ENCODE measurements around the gene ACCSL. TPM values are rescaled to one million over a fixed set of nuclear protein-coding genes. Genes with fewer than 3 reads are reported as not detected.

Gene ACCSL
- polyA plus RNA-seq, 3 donors = not detected

DNA sequence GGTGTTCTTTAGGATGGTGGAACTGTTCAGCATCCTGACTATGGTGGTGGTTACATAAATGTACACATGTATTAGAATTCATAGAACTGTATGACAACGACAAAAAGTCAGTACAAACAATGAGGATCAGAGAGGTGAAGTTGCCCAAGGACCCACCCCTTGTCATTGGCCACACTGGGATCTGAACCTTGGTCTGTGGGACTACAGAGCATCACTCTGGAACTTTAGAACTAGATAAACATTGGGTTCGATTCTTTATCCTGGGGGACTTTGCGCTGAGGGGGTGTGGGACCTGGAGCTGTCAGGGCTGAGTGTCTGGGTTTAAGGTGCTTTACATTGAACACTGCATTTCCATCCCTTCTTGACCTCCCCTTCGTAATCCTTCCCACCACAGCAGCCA, 34.9 kb downstream of the ACCSL start:
- Histone ChIP-seq H3K4me2 (replicated peaks; ENCODE audit: extremely low read depth, low read length, poor library complexity, severe bottlenecking) (no peak overlapping the region), H3K79me2 (ENCODE audit: insufficient read depth, low read length) (no peaks in the 10 kb centered on the region), H3K27me3 (ENCODE audit: control insufficient read depth in 2 of 2, insufficient read depth in 2 of 2, low read length in 2 of 2) (no peaks in the 10 kb centered on the region), H3K27ac (ENCODE audit: low read depth in 1 of 2, low read length in 2 of 2) (no peak overlapping the region), H3K9ac (ENCODE audit: insufficient read depth, low read length, poor library complexity, severe bottlenecking) (no peak overlapping the region), H3K36me3 (replicated peaks in 1 of 2; ENCODE audit: control insufficient read depth in 1 of 2, insufficient read depth in 2 of 2, low read length in 2 of 2) (peaks cover 0 to 10% of the 10 kb centered on the region in 2 donors), H4K20me1 (ENCODE audit: insufficient read depth, low read length) (no peaks in the 10 kb centered on the region), H3K4me1 (ENCODE audit: control insufficient read depth in 1 of 2, insufficient read depth in 2 of 2, low read length in 2 of 2) (no peaks in the 10 kb centered on the region), H3K4me3 (replicated peaks in 1 of 3; ENCODE audit: low read depth in 2 of 3, low read length in 3 of 3) (no peak overlapping the region), H3K9me3 (replicated peaks in 1 of 2; ENCODE audit: control insufficient read depth in 1 of 2, insufficient read depth in 1 of 2, low read length in 2 of 2) (peaks cover 0 to 3% of the 10 kb centered on the region in 2 donors), H2AFZ (ENCODE audit: insufficient read depth, low read depth, low read length, poor library complexity, severe bottlenecking) (no peak overlapping the region)
- Mint-ChIP-seq H3K36me3 (peaks cover 8 to 11% of the 10 kb centered on the region in 2 donors), H3K27ac (peak overlapping the region in 2 of 7 donors; percentile 32 to 63), H3K27me3 (ENCODE audit: low read depth in 3 of 3) (no peaks in the 10 kb centered on the region), H3K4me3 (no peak overlapping the region), H3K9me3 (peaks cover 2 to 10% (median 4%) of the 10 kb centered on the region in 7 donors), H3K4me1 (no peaks in the 10 kb centered on the region)
- WGBS (ENCODE audit: insufficient coverage) = 100% methylated on average over 1 of the region's 4 CpGs
- no peak for DNase-seq
- intact Hi-C loops (cut with micrococcal nuclease) = no loop called here
- TF ChIP-seq CTCF (IDR thresholded peaks at IDR 0.05) = no peak

DNA sequence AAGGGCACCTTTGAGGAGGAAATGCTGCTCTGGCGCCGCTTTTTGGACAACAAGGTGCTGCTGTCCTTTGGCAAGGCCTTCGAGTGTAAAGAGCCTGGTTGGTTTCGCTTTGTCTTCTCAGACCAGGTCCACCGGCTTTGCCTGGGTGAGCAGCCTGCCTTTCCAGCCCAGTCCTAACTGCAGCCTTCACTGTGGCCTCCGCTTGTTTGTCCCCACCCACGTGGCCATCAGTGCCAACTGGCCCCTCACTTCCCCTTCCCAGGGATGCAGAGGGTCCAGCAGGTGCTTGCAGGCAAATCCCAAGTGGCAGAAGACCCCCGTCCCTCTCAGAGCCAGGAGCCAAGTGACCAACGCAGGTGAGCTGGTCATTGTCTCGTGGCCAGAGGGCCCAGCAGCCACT, 35.7 kb downstream of the ACCSL start:
- Histone ChIP-seq H3K27ac (ENCODE audit: low read depth in 1 of 2, low read length in 2 of 2) (no peak overlapping the region), H3K36me3 (replicated peaks in 1 of 2; ENCODE audit: control insufficient read depth in 1 of 2, insufficient read depth in 2 of 2, low read length in 2 of 2) (peaks cover 0 to 4% of the 10 kb centered on the region in 2 donors), H3K4me1 (ENCODE audit: control insufficient read depth in 1 of 2, insufficient read depth in 2 of 2, low read length in 2 of 2) (no peaks in the 10 kb centered on the region), H3K4me3 (replicated peaks in 1 of 3; ENCODE audit: low read depth in 2 of 3, low read length in 3 of 3) (no peak overlapping the region), H3K9ac (ENCODE audit: insufficient read depth, low read length, poor library complexity, severe bottlenecking) (no peak overlapping the region), H3K9me3 (replicated peaks in 1 of 2; ENCODE audit: control insufficient read depth in 1 of 2, insufficient read depth in 1 of 2, low read length in 2 of 2) (peaks cover 0 to 3% of the 10 kb centered on the region in 2 donors), H3K4me2 (replicated peaks; ENCODE audit: extremely low read depth, low read length, poor library complexity, severe bottlenecking) (no peak overlapping the region), H3K79me2 (ENCODE audit: insufficient read depth, low read length) (no peaks in the 10 kb centered on the region), H2AFZ (ENCODE audit: insufficient read depth, low read depth, low read length, poor library complexity, severe bottlenecking) (no peak overlapping the region), H4K20me1 (ENCODE audit: insufficient read depth, low read length) (no peaks in the 10 kb centered on the region), H3K27me3 (ENCODE audit: control insufficient read depth in 2 of 2, insufficient read depth in 2 of 2, low read length in 2 of 2) (no peaks in the 10 kb centered on the region)
- no peaks in the 10 kb centered on the region for H3K4me1 Mint-ChIP-seq
- no peaks in the 10 kb centered on the region for H3K27me3 Mint-ChIP-seq (ENCODE audit: low read depth in 3 of 3)
- no peak for TF ChIP-seq CTCF (IDR thresholded peaks at IDR 0.05)
- peaks cover 5 to 7% of the 10 kb centered on the region in 2 donors for H3K36me3 Mint-ChIP-seq
- no peak for DNase-seq
- H3K27ac Mint-ChIP-seq = peak overlapping the region in 1 of 7 donors; percentile 38
- H3K4me3 Mint-ChIP-seq = no peak overlapping the region
- 96% methylated on average over 9 of the region's 10 CpGs for WGBS (ENCODE audit: insufficient coverage)
- peaks cover 2 to 13% (median 4%) of the 10 kb centered on the region in 7 donors for H3K9me3 Mint-ChIP-seq
- intact Hi-C loops (cut with micrococcal nuclease) = no loop called here
